CD14-positive monocyte (primary cell): ENCODE data around the gene CHST6. TPM values are rescaled to one million over a fixed set of nuclear protein-coding genes. Genes with fewer than 3 reads are reported as not detected.
"Not testable (repeated sequence)": the region's sequence is repeated elsewhere in the genome, so short reads cannot be mapped to it uniquely, and the experiment has no call there.

Experiments used
- DNase-seq, 3 donors: peaks; one replicate each; pipeline ENCODE4 v3.0.0-alpha.2; 2011 to 2022
- H2AFZ ChIP-seq: 2 replicates; pipeline ENCODE4 v1.6.0; 2012; ENCODE audit warnings: mild to moderate bottlenecking, low read depth, low read length, inconsistent platforms; ENCODE audit not compliant: insufficient read depth, poor library complexity, severe bottlenecking
- H3K27ac ChIP-seq, 2 donors: 1 replicate in 1 of 2; 2 replicates in 1 of 2; pipeline ENCODE4 v1.5.1; 2012 to 2013; ENCODE audit warnings: low read length in 2 of 2, control low read depth in 1 of 2, inconsistent platforms in 1 of 2, low read depth in 1 of 2, mild to moderate bottlenecking in 1 of 2
- H3K27me3 ChIP-seq, 2 donors: one replicate each; pipeline versions ENCODE4 v1.6.0 to v1.6.1; 2011 to 2013; ENCODE audit warnings: low read length in 2 of 2; ENCODE audit not compliant: control insufficient read depth in 2 of 2, insufficient read depth in 2 of 2
- H3K36me3 ChIP-seq, 2 donors: replicated peaks in 1 of 2; 1 replicate in 1 of 2; 2 replicates in 1 of 2; pipeline versions ENCODE4 v1.5.1 to v1.6.1; 2012 to 2013; ENCODE audit warnings: low read length in 2 of 2, control low read depth in 1 of 2, inconsistent platforms in 1 of 2, mild to moderate bottlenecking in 1 of 2; ENCODE audit not compliant: insufficient read depth in 2 of 2, control insufficient read depth in 1 of 2
- H3K4me1 ChIP-seq, 2 donors: 1 replicate in 1 of 2; 2 replicates in 1 of 2; pipeline versions ENCODE4 v1.5.1 to v1.6.1; 2012 to 2013; ENCODE audit warnings: low read length in 2 of 2, control low read depth in 1 of 2, inconsistent platforms in 1 of 2, mild to moderate bottlenecking in 1 of 2, moderate library complexity in 1 of 2; ENCODE audit not compliant: insufficient read depth in 2 of 2, control insufficient read depth in 1 of 2
- H3K4me2 ChIP-seq: replicated peaks from 2 replicates; pipeline ENCODE3; 2012; ENCODE audit warnings: low read length, moderate library complexity, mild to moderate bottlenecking; ENCODE audit not compliant: poor library complexity, severe bottlenecking; ENCODE audit errors: extremely low read depth
- H3K4me3 ChIP-seq, 3 experiments: fragments of 200-600 bp in 1 of 3; sonication (generic) in 1 of 3; replicated peaks in 1 of 3; 1 replicate in 2 of 3; 2 replicates in 1 of 3; pipeline ENCODE4 v1.5.1; 2011 to 2013; ENCODE audit warnings: low read length in 3 of 3, mild to moderate bottlenecking in 3 of 3, control low read depth in 2 of 3, low read depth in 2 of 3, inconsistent platforms in 1 of 3, moderate library complexity in 1 of 3
- H3K79me2 ChIP-seq: 2 replicates; pipeline ENCODE4 v1.6.0; 2012; ENCODE audit warnings: mild to moderate bottlenecking, control low read depth, inconsistent platforms, low read length, moderate library complexity; ENCODE audit not compliant: insufficient read depth
- H3K9ac ChIP-seq: 2 replicates; pipeline ENCODE4 v1.6.0; 2017; ENCODE audit warnings: low read length, mild to moderate bottlenecking; ENCODE audit not compliant: insufficient read depth, poor library complexity, severe bottlenecking
- H3K9me3 ChIP-seq, 2 donors: replicated peaks in 1 of 2; 1 replicate in 1 of 2; 2 replicates in 1 of 2; pipeline versions ENCODE4 v1.5.1 to v1.6.1; 2012 to 2013; ENCODE audit warnings: low read length in 2 of 2, control low read depth in 1 of 2; ENCODE audit not compliant: control insufficient read depth in 1 of 2, insufficient read depth in 1 of 2
- H4K20me1 ChIP-seq: 2 replicates; pipeline ENCODE4 v1.6.0; 2012; ENCODE audit warnings: mild to moderate bottlenecking, low read length, control low read depth, moderate library complexity; ENCODE audit not compliant: insufficient read depth
- H3K27ac Mint-ChIP-seq, 7 donors: one replicate each; pipeline ENCODE4 v1.8.0; 2020; ENCODE audit warnings: mild to moderate bottlenecking in 7 of 7, mixed read lengths in 7 of 7, moderate library complexity in 6 of 7, inconsistent platforms in 2 of 7
- H3K27me3 Mint-ChIP-seq, 3 donors: one replicate each; pipeline ENCODE4 v1.8.0; 2021 to 2022; ENCODE audit warnings: low read depth in 3 of 3, mild to moderate bottlenecking in 3 of 3, mixed read lengths in 3 of 3, moderate library complexity in 3 of 3, inconsistent platforms in 1 of 3
- H3K36me3 Mint-ChIP-seq, 2 donors: one replicate each; pipeline ENCODE4 v1.8.0; 2020; ENCODE audit warnings: mixed read lengths in 2 of 2, inconsistent platforms in 1 of 2, mild to moderate bottlenecking in 1 of 2
- H3K4me1 Mint-ChIP-seq: one replicate; pipeline ENCODE4 v1.8.0; 2020; ENCODE audit warnings: mild to moderate bottlenecking, mixed read lengths
- H3K4me3 Mint-ChIP-seq, 2 donors: one replicate each; pipeline ENCODE4 v1.8.0; 2020; ENCODE audit warnings: mild to moderate bottlenecking in 2 of 2, mixed read lengths in 2 of 2, moderate library complexity in 1 of 2
- H3K9me3 Mint-ChIP-seq, 7 donors: one replicate each; pipeline ENCODE4 v1.8.0; 2020 to 2022; ENCODE audit warnings: mixed read lengths in 7 of 7, mild to moderate bottlenecking in 6 of 7, moderate library complexity in 6 of 7, inconsistent platforms in 2 of 7
- WGBS: methylation state at CpG from one replicate; pipeline ENCODE4 v1.1.5; 2013; ENCODE audit warnings: missing lambda C conversion rate; ENCODE audit not compliant: insufficient coverage; 5-methylcytosine and 5-hydroxymethylcytosine counted together
- intact Hi-C, 2 donors: fragments of 100-400 bp; cut with micrococcal nuclease; formaldehyde crosslinking; loops; one replicate each; pipeline versions ENCODE4 v1.15.0 to v1.15.1; 2023
- polyA plus RNA-seq, 3 donors: library from polyadenylated mRNA; depleted of rRNA in 1 of 3; unstranded in 2 of 3; stranded (reverse) in 1 of 3; fragments of 300-500 nt in 2 of 3; fragments of >200 nt in 1 of 3; fragmentation: Illumina TruSeq in 2 of 3; gene quantifications; 1 replicate in 2 of 3; 2 replicates in 1 of 3; pipeline ENCODE4 v1.2.3, GENCODE V29; 2012 to 2021
- TF ChIP-seq, protein P1 (sequence below): fragments of 200-600 bp; IDR thresholded peaks from one replicate; pipeline ENCODE4 v1.8.0; 2022; ENCODE audit warnings: antibody characterized with exemption, mild to moderate bottlenecking

CHST6 gene
- polyA plus RNA-seq, 3 donors, result 0.03 TPM; not detected in 2

DNA sequence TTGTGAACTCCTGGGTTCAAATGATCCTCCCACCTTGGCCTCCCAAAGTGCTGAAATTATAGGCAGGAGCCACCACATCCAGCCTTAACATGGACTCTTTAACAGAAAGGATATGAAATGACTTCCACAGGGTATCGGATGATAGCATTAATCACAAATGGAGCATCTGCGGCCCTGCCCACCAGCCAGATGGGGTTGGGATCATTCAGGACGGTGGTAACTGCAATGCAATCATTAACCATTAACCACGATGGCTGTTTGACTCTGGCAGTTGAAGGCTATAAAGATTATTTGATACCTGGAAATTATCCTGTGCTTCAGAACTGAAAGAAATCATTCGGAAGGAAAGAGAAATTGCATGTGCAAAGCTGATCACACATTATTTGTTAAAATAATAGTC is 46.0 kb upstream of the CHST6 start:
- Mint-ChIP-seq H3K9me3 (peaks cover 0 to 2% (median 0%) of the 10 kb centered on the region in 7 donors), H3K27ac (no peak overlapping the region), H3K4me3 (no peak overlapping the region), H3K27me3 (peaks cover 0 to 3% (median 0%) of the 10 kb centered on the region in 3 donors), H3K36me3 (no peaks in the 10 kb centered on the region), H3K4me1 (no peaks in the 10 kb centered on the region)
- H3K9me3 ChIP-seq, result no peaks in the 10 kb centered on the region
- TF ChIP-seq, protein P1, sequence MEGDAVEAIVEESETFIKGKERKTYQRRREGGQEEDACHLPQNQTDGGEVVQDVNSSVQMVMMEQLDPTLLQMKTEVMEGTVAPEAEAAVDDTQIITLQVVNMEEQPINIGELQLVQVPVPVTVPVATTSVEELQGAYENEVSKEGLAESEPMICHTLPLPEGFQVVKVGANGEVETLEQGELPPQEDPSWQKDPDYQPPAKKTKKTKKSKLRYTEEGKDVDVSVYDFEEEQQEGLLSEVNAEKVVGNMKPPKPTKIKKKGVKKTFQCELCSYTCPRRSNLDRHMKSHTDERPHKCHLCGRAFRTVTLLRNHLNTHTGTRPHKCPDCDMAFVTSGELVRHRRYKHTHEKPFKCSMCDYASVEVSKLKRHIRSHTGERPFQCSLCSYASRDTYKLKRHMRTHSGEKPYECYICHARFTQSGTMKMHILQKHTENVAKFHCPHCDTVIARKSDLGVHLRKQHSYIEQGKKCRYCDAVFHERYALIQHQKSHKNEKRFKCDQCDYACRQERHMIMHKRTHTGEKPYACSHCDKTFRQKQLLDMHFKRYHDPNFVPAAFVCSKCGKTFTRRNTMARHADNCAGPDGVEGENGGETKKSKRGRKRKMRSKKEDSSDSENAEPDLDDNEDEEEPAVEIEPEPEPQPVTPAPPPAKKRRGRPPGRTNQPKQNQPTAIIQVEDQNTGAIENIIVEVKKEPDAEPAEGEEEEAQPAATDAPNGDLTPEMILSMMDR, result no peak
- no peak overlapping the region for H2AFZ ChIP-seq
- no peak overlapping the region for H3K4me3 ChIP-seq
- H3K79me2 ChIP-seq, result no peaks in the 10 kb centered on the region
- no peak overlapping the region for H3K4me2 ChIP-seq
- no peak for DNase-seq
- H3K4me1 ChIP-seq, result no peaks in the 10 kb centered on the region
- H3K9ac ChIP-seq, result no peak overlapping the region
- no peak overlapping the region for H3K27ac ChIP-seq
- no CpG with 5 or more reads among the region's 5 CpGs for WGBS
- no peaks in the 10 kb centered on the region for H4K20me1 ChIP-seq
- H3K27me3 ChIP-seq, result no peaks in the 10 kb centered on the region
- intact Hi-C loops, result no loop called here
- H3K36me3 ChIP-seq, result no peaks in the 10 kb centered on the region

DNA sequence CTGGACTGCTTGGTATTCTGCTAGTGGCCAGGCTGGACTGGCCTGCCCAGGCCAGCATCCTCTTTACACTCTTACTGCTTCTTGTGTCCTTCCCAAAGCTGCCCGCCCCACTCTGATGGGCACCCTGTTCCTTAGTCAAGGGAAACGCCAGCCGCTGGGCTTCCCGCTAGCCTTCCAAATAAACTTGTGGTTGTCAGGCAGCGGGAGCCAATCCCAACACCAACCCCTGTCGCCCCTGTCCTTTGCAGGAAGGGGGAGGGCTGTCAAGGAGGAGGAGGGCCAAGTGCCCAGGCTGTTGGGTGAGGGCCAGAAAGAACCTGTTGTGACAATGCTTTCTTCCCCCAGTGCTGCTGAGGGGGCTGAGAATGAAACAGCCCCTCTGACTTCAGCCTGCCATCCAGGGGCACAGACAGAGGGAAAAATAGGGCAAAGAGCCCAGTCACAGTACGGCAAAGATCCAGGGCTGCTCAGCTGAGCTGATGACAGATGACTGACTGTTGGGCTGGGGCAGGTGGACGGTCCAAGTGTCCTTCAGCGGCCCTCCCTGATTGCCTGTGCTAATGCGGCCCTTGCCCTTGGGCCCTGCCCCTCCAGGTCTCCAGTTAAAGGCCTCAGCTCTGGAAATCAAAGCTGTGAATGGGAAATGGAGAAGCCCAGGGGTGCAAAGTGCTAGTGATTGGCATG is 43.8 kb upstream of the CHST6 start:
- H3K27ac ChIP-seq, H3K27me3 Mint-ChIP-seq, H3K4me1 ChIP-seq, H3K79me2 ChIP-seq, H3K9me3 ChIP-seq, H3K4me3 Mint-ChIP-seq, H3K27me3 ChIP-seq, DNase-seq, H3K36me3 Mint-ChIP-seq, H3K27ac Mint-ChIP-seq, H3K4me3 ChIP-seq, intact Hi-C loops, H3K4me2 ChIP-seq, H4K20me1 ChIP-seq, H3K9me3 Mint-ChIP-seq, H3K9ac ChIP-seq, H3K36me3 ChIP-seq, H3K4me1 Mint-ChIP-seq, H2AFZ ChIP-seq: not testable (repeated sequence)
- no CpG with 5 or more reads among the region's 10 CpGs for WGBS
